ENCODE results near the gene PLAC9.
"Not testable (repeated sequence)": the region's sequence is repeated elsewhere in the genome, so short reads cannot be mapped to it uniquely, and the experiment has no call there.

The PLAC9 gene

DNA sequence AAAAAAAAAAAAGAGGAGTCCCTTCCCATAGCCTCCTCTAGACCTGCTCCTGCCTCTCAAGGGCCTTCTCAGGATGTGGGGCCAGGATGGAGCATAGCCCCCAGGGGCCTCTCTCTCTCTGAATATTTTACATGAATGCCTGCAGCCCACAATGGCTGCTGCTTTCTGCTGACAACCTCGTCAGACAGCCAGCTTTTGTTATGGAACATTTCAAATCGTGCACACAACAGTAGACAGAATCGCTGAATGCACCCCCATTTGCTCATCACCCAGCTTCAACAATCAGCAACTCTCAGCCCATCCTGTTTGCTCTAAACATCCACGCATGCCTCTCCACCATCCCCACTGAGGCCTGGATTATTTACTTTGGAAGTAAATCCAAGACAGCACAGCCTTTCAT is 5.4 kb downstream of the PLAC9 start:
- no peak for DNase-seq (ENCODE audit: low read depth in 2 of 3, low spot score in 1 of 3)

GRCh38 chr10:80139265-80139664 is 6.7 kb downstream of the PLAC9 start:
- DNase-seq (ENCODE audit: low read depth in 2 of 3, low spot score in 1 of 3) = no peak

- DNase-seq (ENCODE audit: low read depth in 2 of 3, low spot score in 1 of 3) = no peak
Measured at GRCh38 chr10:80140251-80140650, 7.7 kb downstream of the PLAC9 start.

DNA sequence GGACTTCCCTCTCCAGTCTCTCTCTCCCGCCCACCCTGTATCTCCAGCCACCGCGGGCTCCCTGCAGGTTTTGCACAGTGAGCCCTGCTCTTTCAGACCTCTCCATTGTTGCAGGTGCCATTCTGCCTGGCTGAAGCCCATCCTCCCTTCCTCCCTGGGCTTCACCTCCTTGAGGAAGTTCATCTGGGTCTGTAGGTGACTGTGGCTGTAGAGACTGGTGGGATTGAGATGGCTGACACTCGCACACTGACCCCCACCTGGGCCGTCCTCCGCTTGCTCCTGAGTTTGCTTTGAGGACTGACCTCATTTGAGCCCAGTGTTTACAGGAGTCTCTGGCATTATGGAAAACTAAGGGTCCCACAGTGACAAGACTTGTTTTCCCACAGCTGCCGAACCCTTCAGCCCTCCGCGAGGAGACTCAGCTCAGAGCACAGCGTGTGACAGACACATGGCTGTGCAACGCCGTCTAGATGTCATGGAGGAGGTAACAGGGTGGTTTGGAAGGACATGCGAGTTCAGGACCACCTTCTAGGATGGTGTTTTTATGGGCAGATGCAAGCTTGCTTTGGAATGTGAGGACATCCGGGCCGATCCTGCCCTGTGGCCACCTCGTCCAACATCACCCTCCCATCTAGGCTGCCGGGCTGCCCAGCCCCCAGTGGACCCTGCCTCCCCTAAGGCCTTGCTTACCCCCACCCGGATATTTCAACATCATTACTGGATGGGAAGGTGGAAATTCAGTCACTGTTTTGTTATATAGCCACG is 9.3 kb downstream of the PLAC9 start:
- no peak for DNase-seq (ENCODE audit: low read depth in 2 of 3, low spot score in 1 of 3)

DNA sequence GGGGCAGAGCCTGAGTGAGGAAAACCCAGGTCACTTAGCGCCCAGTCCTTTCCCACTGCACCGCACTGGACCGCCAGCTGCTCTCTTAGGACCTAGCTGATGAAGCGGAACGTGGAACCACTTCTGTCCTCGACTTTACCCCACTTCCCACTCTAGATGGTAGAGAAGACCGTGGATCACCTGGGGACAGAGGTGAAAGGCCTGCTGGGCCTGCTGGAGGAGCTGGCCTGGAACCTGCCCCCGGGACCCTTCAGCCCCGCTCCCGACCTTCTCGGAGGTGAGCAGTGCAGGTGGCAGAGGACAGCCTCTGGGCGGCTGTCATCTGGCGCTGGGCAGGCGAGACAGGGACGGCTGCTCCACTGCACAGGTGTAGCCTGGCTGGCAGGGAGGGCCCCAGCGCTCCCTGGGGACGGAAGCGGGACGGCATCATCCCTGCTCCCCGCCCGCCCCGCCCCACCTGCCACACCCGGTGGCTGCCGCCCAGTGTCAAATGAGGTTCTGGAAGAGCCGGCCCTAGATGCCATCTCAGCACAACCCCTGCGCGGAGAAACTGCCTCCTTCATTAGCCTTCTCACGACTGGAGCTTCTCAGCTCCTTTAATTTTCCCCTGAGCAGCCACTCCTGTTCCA is 11.7 kb downstream of the PLAC9 start:
- DNase-seq (ENCODE audit: low read depth in 2 of 3, low spot score in 1 of 3) = peak in 2 of 3 donors; percentile 6 to 17

DNA sequence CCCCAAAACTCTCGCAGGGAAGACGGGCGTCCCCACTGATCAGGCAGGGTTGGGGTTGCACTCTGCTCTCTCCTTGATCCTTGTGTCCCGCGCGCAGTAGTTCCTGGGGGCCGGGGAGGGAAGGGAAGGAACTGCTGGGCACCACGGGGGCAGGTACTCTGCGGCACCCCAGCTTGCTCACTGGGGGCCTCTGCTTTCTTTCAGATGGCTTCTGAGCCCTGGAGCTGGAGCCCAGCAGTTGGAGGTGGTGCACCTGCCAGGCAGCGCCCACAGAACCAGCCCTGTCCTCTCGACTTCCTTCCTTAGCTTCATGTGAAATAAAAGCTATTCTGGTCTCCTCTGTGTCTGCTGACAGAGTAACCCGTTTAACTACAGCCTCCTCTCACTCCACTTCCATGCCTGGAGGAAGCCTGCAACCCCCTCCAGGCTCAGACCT is 12.2 kb downstream of the PLAC9 start:
- DNase-seq (ENCODE audit: low read depth in 2 of 3, low spot score in 1 of 3) = peak in 1 of 3 donors; percentile 7

GRCh38 chr10:80145406-80146308 is 13.1 kb downstream of the PLAC9 start:
- not testable (repeated sequence) for DNase-seq (ENCODE audit: low read depth in 2 of 3, low spot score in 1 of 3)

GRCh38 chr10:80146918-80147317 is 14.4 kb downstream of the PLAC9 start:
- no peak for DNase-seq (ENCODE audit: low read depth in 2 of 3, low spot score in 1 of 3)

GRCh38 chr10:80148166-80148805 is 15.8 kb downstream of the PLAC9 start:
- DNase-seq (ENCODE audit: low read depth in 2 of 3, low spot score in 1 of 3) = no peak

DNA sequence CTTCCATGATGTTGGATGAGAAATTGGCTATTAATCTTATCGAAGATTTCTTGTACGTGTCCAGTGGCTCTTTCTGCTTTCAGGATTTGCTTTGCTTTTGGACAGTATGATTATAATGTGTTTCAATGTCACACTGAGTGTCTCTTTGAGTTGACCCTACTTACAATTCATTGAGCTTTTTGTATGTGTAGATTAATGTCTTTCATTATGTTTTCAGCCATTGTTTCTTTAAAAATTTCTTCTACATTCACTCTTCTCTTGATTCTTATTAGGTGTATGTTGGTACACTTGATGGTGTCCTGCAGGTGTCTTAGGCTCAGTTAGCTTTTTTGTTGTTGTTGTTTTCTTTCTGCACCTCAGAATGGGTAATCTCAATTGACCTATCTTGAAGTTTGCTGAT is 16.6 kb downstream of the PLAC9 start:
- DNase-seq (ENCODE audit: low read depth in 2 of 3, low spot score in 1 of 3) = no peak

DNA sequence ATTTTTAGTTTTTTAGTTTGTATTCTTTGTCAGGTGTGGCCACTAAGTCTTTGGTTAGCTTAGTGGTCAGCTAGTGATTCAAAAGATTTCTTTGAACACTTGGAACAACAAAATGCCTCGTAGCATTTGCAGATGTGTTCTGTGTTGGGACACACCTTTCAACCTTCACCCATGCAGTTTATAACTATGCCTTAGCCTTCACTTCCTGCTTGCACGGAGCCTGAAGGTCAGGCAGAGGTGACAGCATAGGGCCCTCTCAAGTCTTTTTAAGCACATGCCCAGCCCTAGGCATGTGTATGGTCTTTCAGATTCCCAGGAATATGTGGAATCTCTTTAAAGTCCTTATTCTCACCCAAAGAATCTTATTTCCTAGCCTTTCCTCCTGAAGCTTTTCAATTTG is 17.6 kb downstream of the PLAC9 start:
- no peak for DNase-seq (ENCODE audit: low read depth in 2 of 3, low spot score in 1 of 3)

DNA sequence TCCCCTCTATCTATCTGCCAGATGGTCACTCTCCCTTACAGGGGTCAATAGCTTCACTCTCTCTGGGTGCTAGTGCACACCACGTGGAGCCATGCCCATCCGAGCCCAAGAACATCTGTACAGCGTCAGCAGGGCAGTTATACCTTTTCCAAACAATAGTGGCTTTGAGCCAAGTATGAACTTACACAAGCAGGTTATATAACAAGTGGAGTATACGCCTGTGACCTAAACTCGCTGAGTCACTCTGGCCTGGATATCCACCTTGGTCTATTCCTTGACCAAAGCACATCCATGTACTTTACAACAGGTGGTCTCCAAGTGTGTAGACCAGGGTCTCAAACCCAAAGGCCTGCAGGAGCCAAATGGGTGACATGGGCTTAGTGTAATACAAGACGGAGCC is 20.3 kb downstream of the PLAC9 start:
- DNase-seq (ENCODE audit: low read depth in 2 of 3, low spot score in 1 of 3) = no peak

GRCh38 chr10:80153460-80153859 is 20.9 kb downstream of the PLAC9 start:
- DNase-seq (ENCODE audit: low read depth in 2 of 3, low spot score in 1 of 3) = no peak

- no peak for DNase-seq (ENCODE audit: low read depth in 2 of 3, low spot score in 1 of 3)
Measured at GRCh38 chr10:80154626-80154977, 22.1 kb downstream of the PLAC9 start.

GRCh38 chr10:80154978-80155695 is 22.6 kb downstream of the PLAC9 start:
- DNase-seq (ENCODE audit: low read depth in 2 of 3, low spot score in 1 of 3) = no peak

GRCh38 chr10:80155696-80156215 is 23.2 kb downstream of the PLAC9 start:
- no peak for DNase-seq (ENCODE audit: low read depth in 2 of 3, low spot score in 1 of 3)

DNA sequence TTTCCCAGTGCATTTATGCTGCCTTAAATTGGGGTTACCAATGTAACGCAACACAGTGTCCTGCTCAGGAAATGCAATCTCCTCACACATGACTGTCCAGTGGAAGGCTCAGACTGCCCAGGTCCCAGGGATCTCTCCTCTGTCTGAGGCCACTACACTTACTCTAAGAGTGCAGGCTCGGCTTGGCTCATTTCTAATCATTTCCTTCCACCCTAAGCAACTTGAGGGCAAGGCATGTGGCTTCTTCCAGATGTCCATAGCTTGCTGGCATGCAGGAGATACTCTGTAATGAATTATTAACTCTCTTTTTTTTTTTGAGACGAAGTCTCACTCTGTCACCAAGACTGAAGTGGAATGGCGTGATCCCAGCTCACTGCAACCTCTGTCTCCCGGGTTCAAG is 23.7 kb downstream of the PLAC9 start:
- no peak for DNase-seq (ENCODE audit: low read depth in 2 of 3, low spot score in 1 of 3)

GRCh38 chr10:80157561-80157960 is 25.0 kb downstream of the PLAC9 start:
- DNase-seq (ENCODE audit: low read depth in 2 of 3, low spot score in 1 of 3) = no peak

- DNase-seq (ENCODE audit: low read depth in 2 of 3, low spot score in 1 of 3) = no peak
Measured at GRCh38 chr10:80158126-80158525, 25.6 kb downstream of the PLAC9 start.

- no peak for DNase-seq (ENCODE audit: low read depth in 2 of 3, low spot score in 1 of 3)
Measured at GRCh38 chr10:80158598-80159127, 26.1 kb downstream of the PLAC9 start.
